Measurements from ENCODE around the gene TRAPPC8. TPM values are rescaled to one million over a fixed set of nuclear protein-coding genes. Genes with fewer than 3 reads are reported as not detected.
"Not testable (repeated sequence)": the region's sequence is repeated elsewhere in the genome, so short reads cannot be mapped to it uniquely, and the experiment has no call there.

Gene TRAPPC8
- polyA plus RNA-seq, 2 of the 4 experiments (the other 2 are of a cell fraction) = 12.2 to 41.8 TPM

- Histone ChIP-seq H3K9me3 (no peaks in the 10 kb centered on the region), H3K4me3 (no peak overlapping the region), H3K27ac (no peak overlapping the region), H3K4me2 (no peak overlapping the region), H3K4me1 (no peaks in the 10 kb centered on the region)
- POLR2A ChIA-PET = no interaction called here
- FAIRE-seq = no peak
- peak; percentile 76 to 80; a peak in 5 of 6 replicates for ATAC-seq
- CTCF ChIA-PET = interaction anchor here (0.9 to 2.7 kb wide), 3 partner anchors 200 to 263 kb away, joined by 3 to 15 read pairs (median 5); no protein-coding TSS in a partner anchor
- WGBS (ENCODE audit: missing lambda C conversion rate) = 45% methylated on average over 11 of the region's 11 CpGs
- TF ChIP-seq CTCF (IDR thresholded peaks at IDR 0.05) = peak; percentile 65
- TF ChIP-seq RAD21 (conservative IDR thresholded peaks at IDR 0.05 in 1 of 2, IDR thresholded peaks at IDR 0.05 in 1 of 2) = peak; percentile 63 to 65
- TF ChIP-seq SMC3 (IDR thresholded peaks at IDR 0.05) = peak; percentile 55; the same call in 2 of the 3 replicates
- TF ChIP-seq MYC (IDR thresholded peaks at IDR 0.05; ENCODE audit: borderline replicate concordance, low read length) = no peak
- TF ChIP-seq ZFP36 (IDR thresholded peaks at IDR 0.05; ENCODE audit: borderline replicate concordance, partially characterized antibody) = no peak
- DNase-seq (ENCODE audit: low read depth in 1 of 2, low spot score in 1 of 2) = peak; percentile 2 to 44
These were observed 123.6 kb downstream of the TRAPPC8 start for GRCh38 chr18:31819106-31819924.

GRCh38 chr18:31814132-31814531 is 128.8 kb downstream of the TRAPPC8 start:
- TF ChIP-seq KDM5A (IDR thresholded peaks at IDR 0.05) = no peak
- no peak for TF ChIP-seq CHD2 (IDR thresholded peaks at IDR 0.05; ENCODE audit: low read length, partially characterized antibody)
- Histone ChIP-seq H3K27ac (no peak overlapping the region), H3K4me2 (no peak overlapping the region), H3K4me3 (no peak overlapping the region), H3K4me1 (no peaks in the 10 kb centered on the region), H3K9me3 (no peaks in the 10 kb centered on the region)
- POLR2A ChIA-PET = no interaction called here
- FAIRE-seq = no peak
- 36% methylated on average over 3 of the region's 3 CpGs for WGBS (ENCODE audit: missing lambda C conversion rate)
- DNase-seq (ENCODE audit: low read depth in 1 of 2, low spot score in 1 of 2) = no peak
- no peak for ATAC-seq
- CTCF ChIA-PET = no interaction called here

GRCh38 chr18:31810336-31811130 is 132.4 kb downstream of the TRAPPC8 start:
- ATAC-seq; H3K4me2 ChIP-seq; DNase-seq (ENCODE audit: low read depth in 1 of 2, low spot score in 1 of 2); H3K27ac ChIP-seq; H3K4me1 ChIP-seq; CTCF ChIA-PET; H3K9me3 ChIP-seq; H3K4me3 ChIP-seq; FAIRE-seq; POLR2A ChIA-PET: not testable (repeated sequence)
- WGBS (ENCODE audit: missing lambda C conversion rate) = 62% methylated on average over 7 of the region's 7 CpGs

GRCh38 chr18:31809049-31809448 is 133.9 kb downstream of the TRAPPC8 start:
- H3K4me3 ChIP-seq; H3K27ac ChIP-seq; ATAC-seq; H3K4me2 ChIP-seq; POLR2A ChIA-PET; CTCF ChIA-PET; FAIRE-seq; H3K9me3 ChIP-seq; H3K4me1 ChIP-seq; DNase-seq (ENCODE audit: low read depth in 1 of 2, low spot score in 1 of 2): not testable (repeated sequence)
- WGBS (ENCODE audit: missing lambda C conversion rate) = 44% methylated on average over 4 of the region's 4 CpGs

- ChIA-PET POLR2A (no interaction called here), CTCF (interaction anchor here (1.1 kb wide), 1 partner anchor 21 kb away, joined by 3 read pairs; no protein-coding TSS in a partner anchor)
- FAIRE-seq (no peak), ATAC-seq (no peak), DNase-seq (ENCODE audit: low read depth in 1 of 2, low spot score in 1 of 2) (no peak)
- 43% methylated on average over 2 of the region's 2 CpGs for WGBS (ENCODE audit: missing lambda C conversion rate)
- Histone ChIP-seq H3K4me3 (no peak overlapping the region), H3K4me2 (no peak overlapping the region), H3K27ac (no peak overlapping the region), H3K9me3 (no peaks in the 10 kb centered on the region), H3K4me1 (no peaks in the 10 kb centered on the region)
- no peak for TF ChIP-seq GATA3 (IDR thresholded peaks at IDR 0.05; ENCODE audit: borderline replicate concordance)
- no peak for TF ChIP-seq USF2 (IDR thresholded peaks at IDR 0.05)
- TF ChIP-seq NR3C1 (IDR thresholded peaks at IDR 0.05) = no peak
- no peak for TF ChIP-seq SMC3 (IDR thresholded peaks at IDR 0.05)
- no peak for TF ChIP-seq EHF (CRISPR knock-in tag; IDR thresholded peaks at IDR 0.05)
- TF ChIP-seq CHD2 (IDR thresholded peaks at IDR 0.05; ENCODE audit: low read length, partially characterized antibody) = no peak
- TF ChIP-seq ELK1 (IDR thresholded peaks at IDR 0.05; ENCODE audit: low read depth, low read length) = no peak
- no peak for TF ChIP-seq HOXB5 (CRISPR knock-in tag; IDR thresholded peaks at IDR 0.05)
- no peak for TF ChIP-seq NFE2L2 (conservative IDR thresholded peaks at IDR 0.05; ENCODE audit: low read length)
- TF ChIP-seq SREBF2 (IDR thresholded peaks at IDR 0.05) = no peak
- no peak for TF ChIP-seq CBX2 (IDR thresholded peaks at IDR 0.05; ENCODE audit: borderline replicate concordance, low read depth)
- no peak for TF ChIP-seq PBX3 (IDR thresholded peaks at IDR 0.05)
- TF ChIP-seq CHD4 (IDR thresholded peaks at IDR 0.05; ENCODE audit: borderline replicate concordance) = no peak
- no peak for TF ChIP-seq RCOR1 (IDR thresholded peaks at IDR 0.05; ENCODE audit: low read depth, low read length)
These were observed 141.8 kb downstream of the TRAPPC8 start for GRCh38 chr18:31801078-31801477.

Data from A549 (cell line).